ENCODE measurements around the gene RNF111. TPM values are rescaled to one million over a fixed set of nuclear protein-coding genes. Genes with fewer than 3 reads are reported as not detected.

The RNF111 gene
- total RNA-seq, 4 donors from 2014 or later, result 14.5 to 18.4 (median 15.8) TPM

DNA sequence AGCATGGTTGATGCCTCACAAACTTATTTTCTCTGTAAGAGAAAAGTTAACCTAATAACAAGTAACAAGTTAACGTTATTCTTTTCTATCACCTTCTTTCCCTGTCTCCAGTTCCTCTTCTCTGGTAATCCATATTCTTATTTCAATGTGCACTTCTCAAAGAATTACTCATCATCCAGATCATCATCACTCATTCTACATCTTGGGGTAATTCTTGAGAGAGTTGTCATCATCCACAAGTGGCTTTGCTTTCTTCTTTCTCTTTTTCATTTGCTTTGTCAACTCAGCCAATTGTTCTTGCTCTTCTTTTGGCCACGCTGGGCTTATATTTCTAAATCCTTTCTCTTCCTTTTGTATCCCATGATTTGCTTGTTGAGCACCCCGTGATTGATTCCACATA, 20.8 kb upstream of the RNF111 start:
- no peaks in the 10 kb centered on the region for H3K9me3 ChIP-seq
- H3K4me1 ChIP-seq, result no peaks in the 10 kb centered on the region
- intact Hi-C loops (cut with DNase I; ENCODE audit: low total_unique reads) (no loop called here), in situ Hi-C loops (cut with MboI; ENCODE audit: low sequenced_read_pairs in 4 of 4) (no loop called here)
- no peak overlapping the region for H3K27ac ChIP-seq
- no peak overlapping the region for H3K4me3 ChIP-seq
- no peaks in the 10 kb centered on the region for H3K36me3 ChIP-seq
- TF ChIP-seq POLR2A (IDR thresholded peaks at IDR 0.05), result no peak
- TF ChIP-seq, protein P1, sequence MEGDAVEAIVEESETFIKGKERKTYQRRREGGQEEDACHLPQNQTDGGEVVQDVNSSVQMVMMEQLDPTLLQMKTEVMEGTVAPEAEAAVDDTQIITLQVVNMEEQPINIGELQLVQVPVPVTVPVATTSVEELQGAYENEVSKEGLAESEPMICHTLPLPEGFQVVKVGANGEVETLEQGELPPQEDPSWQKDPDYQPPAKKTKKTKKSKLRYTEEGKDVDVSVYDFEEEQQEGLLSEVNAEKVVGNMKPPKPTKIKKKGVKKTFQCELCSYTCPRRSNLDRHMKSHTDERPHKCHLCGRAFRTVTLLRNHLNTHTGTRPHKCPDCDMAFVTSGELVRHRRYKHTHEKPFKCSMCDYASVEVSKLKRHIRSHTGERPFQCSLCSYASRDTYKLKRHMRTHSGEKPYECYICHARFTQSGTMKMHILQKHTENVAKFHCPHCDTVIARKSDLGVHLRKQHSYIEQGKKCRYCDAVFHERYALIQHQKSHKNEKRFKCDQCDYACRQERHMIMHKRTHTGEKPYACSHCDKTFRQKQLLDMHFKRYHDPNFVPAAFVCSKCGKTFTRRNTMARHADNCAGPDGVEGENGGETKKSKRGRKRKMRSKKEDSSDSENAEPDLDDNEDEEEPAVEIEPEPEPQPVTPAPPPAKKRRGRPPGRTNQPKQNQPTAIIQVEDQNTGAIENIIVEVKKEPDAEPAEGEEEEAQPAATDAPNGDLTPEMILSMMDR (IDR thresholded peaks at IDR 0.05 in 4 of 5, conservative IDR thresholded peaks at IDR 0.05 in 1 of 5), result no peak
- no peaks in the 10 kb centered on the region for H3K27me3 ChIP-seq
- no peak for DNase-seq
- no peak for ATAC-seq

DNA sequence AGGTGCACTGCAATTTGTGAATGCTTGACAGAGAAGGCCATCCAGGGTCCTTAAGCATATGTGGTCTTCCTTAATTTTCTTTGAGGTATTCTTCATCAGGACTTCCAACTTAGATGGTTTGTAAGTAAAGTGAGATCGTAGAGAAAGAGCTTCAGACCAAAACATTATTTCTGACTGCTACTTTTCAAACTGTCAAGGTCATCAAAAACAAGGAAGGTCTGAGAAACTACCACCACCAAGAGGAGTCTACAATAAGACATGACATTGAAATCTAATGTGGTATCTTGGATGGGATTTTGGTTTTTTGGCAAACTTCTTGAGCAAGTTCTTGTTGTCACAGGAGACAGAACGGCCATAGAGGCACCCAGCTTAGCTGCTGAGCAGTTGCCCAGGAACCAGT, 20.0 kb upstream of the RNF111 start:
- no peaks in the 10 kb centered on the region for H3K9me3 ChIP-seq
- no peak overlapping the region for H3K4me3 ChIP-seq
- H3K27ac ChIP-seq, result no peak overlapping the region
- in situ Hi-C loops (cut with MboI; ENCODE audit: low sequenced_read_pairs in 4 of 4), result no loop called here
- H3K27me3 ChIP-seq, result no peaks in the 10 kb centered on the region
- intact Hi-C loops (cut with DNase I; ENCODE audit: low total_unique reads), result no loop called here
- no peak for ATAC-seq
- TF ChIP-seq, protein P1 (IDR thresholded peaks at IDR 0.05 in 4 of 5, conservative IDR thresholded peaks at IDR 0.05 in 1 of 5), result no peak
- TF ChIP-seq POLR2A (IDR thresholded peaks at IDR 0.05), result no peak
- H3K36me3 ChIP-seq, result no peaks in the 10 kb centered on the region
- DNase-seq, result no peak
- no peaks in the 10 kb centered on the region for H3K4me1 ChIP-seq

DNA sequence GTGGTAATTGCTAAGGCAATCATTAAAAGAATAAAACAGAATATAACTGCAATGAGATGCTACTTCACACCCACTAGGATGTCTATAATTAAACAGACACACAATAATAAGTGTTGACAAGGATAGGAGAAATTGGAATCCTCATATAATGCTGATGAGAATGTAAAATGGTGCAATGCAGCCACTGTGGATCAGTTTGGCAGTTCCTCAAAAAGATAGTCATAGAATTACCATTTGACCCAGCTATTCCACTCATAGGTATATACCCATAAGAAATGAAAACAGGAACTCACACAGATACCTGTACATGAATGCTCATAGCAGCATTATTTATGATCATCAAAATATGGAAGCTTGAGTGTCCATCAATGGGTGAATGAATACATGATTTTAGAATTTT, 9.6 kb upstream of the RNF111 start:
- H3K27ac ChIP-seq, result no peak overlapping the region
- H3K4me1 ChIP-seq, result no peaks in the 10 kb centered on the region
- intact Hi-C loops (cut with DNase I; ENCODE audit: low total_unique reads) (no loop called here), in situ Hi-C loops (cut with MboI; ENCODE audit: low sequenced_read_pairs in 4 of 4) (loop anchor here in 1 of 4 donors (10.0 kb wide), 1 partner anchor 517 kb away; no protein-coding TSS in a partner anchor)
- no peak for DNase-seq
- TF ChIP-seq, protein P1 (IDR thresholded peaks at IDR 0.05 in 4 of 5, conservative IDR thresholded peaks at IDR 0.05 in 1 of 5), result no peak
- no peak for TF ChIP-seq POLR2A (IDR thresholded peaks at IDR 0.05)
- no peaks in the 10 kb centered on the region for H3K27me3 ChIP-seq
- H3K36me3 ChIP-seq, result no peaks in the 10 kb centered on the region
- no peaks in the 10 kb centered on the region for H3K9me3 ChIP-seq
- H3K4me3 ChIP-seq, result no peak overlapping the region
- ATAC-seq, result no peak

DNA sequence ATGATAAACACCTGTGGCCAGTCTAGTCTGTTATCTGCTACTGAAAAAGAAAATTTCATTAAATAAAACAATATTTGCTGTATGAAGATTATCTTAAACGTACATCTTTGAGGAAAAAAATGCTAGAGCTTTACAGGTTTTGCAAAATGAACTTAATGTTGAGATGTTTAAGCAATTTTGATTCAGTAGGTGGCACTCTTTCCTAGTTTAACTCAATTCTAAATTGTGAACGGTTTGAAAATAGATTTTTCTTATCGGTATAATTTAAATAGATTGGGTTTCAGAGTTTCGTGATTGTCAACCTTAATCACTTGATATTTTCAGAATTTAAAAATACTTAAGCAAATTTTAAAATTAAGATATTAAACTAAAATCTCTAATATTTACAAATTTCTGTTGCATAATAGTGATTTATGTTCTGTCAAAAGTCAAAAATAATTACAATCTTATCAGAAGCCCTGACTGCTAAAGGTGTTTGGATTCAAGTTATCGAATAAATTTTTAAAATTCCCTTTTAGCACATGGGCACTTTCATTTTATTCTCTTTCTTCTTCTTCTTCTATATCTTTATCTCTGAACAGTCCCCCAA, 7.0 kb upstream of the RNF111 start:
- no peaks in the 10 kb centered on the region for H3K27me3 ChIP-seq
- H3K9me3 ChIP-seq, result no peaks in the 10 kb centered on the region
- TF ChIP-seq, protein P1 (IDR thresholded peaks at IDR 0.05 in 4 of 5, conservative IDR thresholded peaks at IDR 0.05 in 1 of 5), result peak; percentile 31 to 64 (median 49)
- TF ChIP-seq POLR2A (IDR thresholded peaks at IDR 0.05), result no peak
- H3K36me3 ChIP-seq, result no peaks in the 10 kb centered on the region
- no peak overlapping the region for H3K4me3 ChIP-seq
- intact Hi-C loops (cut with DNase I; ENCODE audit: low total_unique reads), result loop anchor here (2.0 to 10.0 kb wide), 4 partner anchors 124 to 544 kb away; partner anchors contain the start of genes CCNB2 and MYO1E
- no peak overlapping the region for H3K27ac ChIP-seq
- no peaks in the 10 kb centered on the region for H3K4me1 ChIP-seq
- in situ Hi-C loops (cut with MboI; ENCODE audit: low sequenced_read_pairs in 4 of 4), result loop anchor here in 3 of 4 donors (5.0 to 10.0 kb wide), 3 partner anchors 124 to 514 kb away; partner anchors contain the start of gene CCNB2 (in 1 of the 3)
- DNase-seq (no peak), ATAC-seq (no peak)
